Loucy (cell line): ENCODE results near the gene PRKAB1.

ENCODE experiments used
- H2AFZ ChIP-seq: fragments of 200-600 bp; sonication (generic); 2 replicates; pipeline ENCODE4 v1.6.0; 2016; ENCODE audit warnings: antibody characterized with exemption, mild to moderate bottlenecking, low read length, moderate library complexity
- H3F3A ChIP-seq: fragments of 200-600 bp; 2 replicates; pipeline ENCODE4 v1.6.0; 2016; ENCODE audit warnings: antibody characterized with exemption, low read depth, mild to moderate bottlenecking
- H3K27me3 ChIP-seq: fragments of 200-600 bp; sonication (generic); 2 replicates; pipeline ENCODE4 v1.6.1; 2014; ENCODE audit warnings: low read length, mild to moderate bottlenecking; ENCODE audit not compliant: insufficient read depth, poor library complexity, severe bottlenecking
- H3K36me3 ChIP-seq: fragments of 200-600 bp; sonication (generic); 2 replicates; pipeline ENCODE4 v1.6.1; 2016; ENCODE audit warnings: low read length; ENCODE audit not compliant: insufficient read depth
- H3K4me1 ChIP-seq: fragments of 200-600 bp; sonication (generic); 2 replicates; pipeline ENCODE4 v1.5.1; 2014; ENCODE audit warnings: low read length, mild to moderate bottlenecking; ENCODE audit not compliant: insufficient read depth, poor library complexity, severe bottlenecking
- H3K4me2 ChIP-seq: fragments of 200-600 bp; sonication (generic); 2 replicates; pipeline ENCODE4 v1.6.0; 2014; ENCODE audit warnings: antibody characterized with exemption, low read length, low read depth, mild to moderate bottlenecking; ENCODE audit not compliant: poor library complexity, severe bottlenecking
- H3K4me3 ChIP-seq: fragments of 200-600 bp; sonication (generic); 2 replicates; pipeline ENCODE4 v1.5.1; 2014; ENCODE audit warnings: low read length, mild to moderate bottlenecking, mixed read lengths; ENCODE audit not compliant: poor library complexity, severe bottlenecking
- H3K79me2 ChIP-seq: fragments of 200-600 bp; sonication (generic); 2 replicates; pipeline ENCODE4 v1.6.1; 2014; ENCODE audit warnings: low read length; ENCODE audit not compliant: insufficient read depth
- H3K9ac ChIP-seq: fragments of 200-600 bp; sonication (generic); 2 replicates; pipeline ENCODE4 v1.6.0; 2014; ENCODE audit warnings: mild to moderate bottlenecking, low read depth, low read length, moderate library complexity; ENCODE audit not compliant: poor library complexity, severe bottlenecking
- H3K9me2 ChIP-seq: fragments of 200-600 bp; sonication (generic); replicated peaks from 2 replicates; pipeline ENCODE4 v1.6.1; 2016; ENCODE audit warnings: low read depth, low read length, mixed read lengths
- H3K9me3 ChIP-seq: fragments of 200-600 bp; sonication (generic); 2 replicates; pipeline ENCODE4 v1.6.1; 2014; ENCODE audit warnings: mild to moderate bottlenecking, antibody characterized with exemption, low read length, low read depth; ENCODE audit not compliant: insufficient read depth
- H4K20me1 ChIP-seq: fragments of 200-600 bp; sonication (generic); 2 replicates; pipeline ENCODE4 v1.6.0; 2014; ENCODE audit warnings: antibody characterized with exemption, low read length, mild to moderate bottlenecking; ENCODE audit not compliant: insufficient read depth, poor library complexity, severe bottlenecking
- CTCF ChIP-seq: fragments of 200-600 bp; sonication (generic); conservative IDR thresholded peaks from 2 replicates; pipeline ENCODE4 v1.5.1; 2014; ENCODE audit warnings: mild to moderate bottlenecking, antibody characterized with exemption, low read length
- EZH2phosphoT487 ChIP-seq: fragments of 200-600 bp; IDR thresholded peaks from 2 replicates; pipeline ENCODE4 v1.6.1; 2018; ENCODE audit warnings: antibody characterized with exemption, mild to moderate bottlenecking, moderate library complexity, borderline replicate concordance

Gene PRKAB1

GRCh38 chr12:119693511-119693910 lies 25.6 kb downstream of the PRKAB1 start:
- TF ChIP-seq CTCF: no peak
- TF ChIP-seq EZH2phosphoT487: no peak
- Histone ChIP-seq H4K20me1 (no peaks in the 10 kb centered on the region), H3K36me3 (peaks cover 60% of the 10 kb centered on the region; the same call in 1 of the 2 replicates), H3K27me3 (no peaks in the 10 kb centered on the region), H3F3A (no peaks in the 10 kb centered on the region), H3K79me2 (no peaks in the 10 kb centered on the region), H3K4me2 (no peak overlapping the region), H3K4me3 (no peak overlapping the region), H2AFZ (no peak overlapping the region), H3K9ac (no peak overlapping the region), H3K9me2 (no peaks in the 10 kb centered on the region), H3K4me1 (peaks cover 6% of the 10 kb centered on the region), H3K9me3 (no peaks in the 10 kb centered on the region)

- no peak overlapping the region for H3K4me2 ChIP-seq
- H3K4me1 ChIP-seq: peaks cover 6% of the 10 kb centered on the region
- no peak overlapping the region for H3K9ac ChIP-seq
- TF ChIP-seq CTCF (no peak), EZH2phosphoT487 (no peak)
- no peaks in the 10 kb centered on the region for H3K9me3 ChIP-seq
- no peaks in the 10 kb centered on the region for H3K79me2 ChIP-seq
- H3K36me3 ChIP-seq: peaks cover 62% of the 10 kb centered on the region; the same call in 1 of the 2 replicates
- no peak overlapping the region for H3K4me3 ChIP-seq
- H4K20me1 ChIP-seq: no peaks in the 10 kb centered on the region
- H3F3A ChIP-seq: no peaks in the 10 kb centered on the region
- no peaks in the 10 kb centered on the region for H3K9me2 ChIP-seq
- H3K27me3 ChIP-seq: no peaks in the 10 kb centered on the region
- no peak overlapping the region for H2AFZ ChIP-seq
Observed at GRCh38 chr12:119694111-119694510, 26.2 kb downstream of the PRKAB1 start.

- peaks cover 67% of the 10 kb centered on the region; the same call in 1 of the 2 replicates for H3K36me3 ChIP-seq
Observed at GRCh38 chr12:119695034-119695433, 27.1 kb downstream of the PRKAB1 start.

More at GRCh38 chr12:119695034-119695433, 27.1 kb downstream of the PRKAB1 start:
- no peak overlapping the region for H3K4me2 ChIP-seq
- no peak overlapping the region for H3K4me3 ChIP-seq
- H3K79me2 ChIP-seq: no peaks in the 10 kb centered on the region
- no peaks in the 10 kb centered on the region for H3K9me2 ChIP-seq
- no peaks in the 10 kb centered on the region for H4K20me1 ChIP-seq
- no peaks in the 10 kb centered on the region for H3F3A ChIP-seq
- H2AFZ ChIP-seq: no peak overlapping the region
- H3K9me3 ChIP-seq: no peaks in the 10 kb centered on the region
- H3K27me3 ChIP-seq: no peaks in the 10 kb centered on the region
- peaks cover 6% of the 10 kb centered on the region for H3K4me1 ChIP-seq
- no peak overlapping the region for H3K9ac ChIP-seq
- TF ChIP-seq EZH2phosphoT487 (no peak), CTCF (peak; percentile 56)
